ENCODE results near the gene KIAA0825. TPM values are rescaled to one million over a fixed set of nuclear protein-coding genes. Genes with fewer than 3 reads are reported as not detected.

The KIAA0825 gene
- total RNA-seq, 4 donors from 2014 or later: 1.8 to 3.4 (median 2.6) TPM

DNA sequence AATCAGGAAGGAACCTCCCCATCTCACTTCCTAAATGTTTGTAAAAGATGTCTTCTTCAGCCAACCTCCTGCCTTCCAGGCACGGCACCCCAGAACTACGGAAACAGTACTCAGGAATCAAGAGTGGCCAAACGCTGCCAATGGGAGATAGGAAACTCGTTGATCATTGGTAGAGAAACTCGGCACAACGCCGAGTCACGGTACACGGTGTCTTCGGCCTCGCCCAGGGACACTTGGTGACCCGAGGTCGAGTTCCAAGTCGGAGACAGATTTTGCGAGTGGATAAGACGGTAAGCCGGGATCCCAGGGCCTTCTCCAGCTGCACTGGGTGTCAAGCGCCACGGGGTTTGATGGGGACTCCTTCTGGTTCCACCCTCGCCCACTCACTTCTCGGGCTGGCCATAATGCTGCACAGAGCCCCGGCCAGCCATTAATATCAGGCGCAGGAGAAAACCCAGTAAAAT, 343 bp downstream of the KIAA0825 start:
- H3K36me3 ChIP-seq: no peaks in the 10 kb centered on the region
- DNase-seq: no peak
- peak overlapping the region; percentile 57 to 92 (median 86) for H3K27ac ChIP-seq
- H3K9me3 ChIP-seq: no peaks in the 10 kb centered on the region
- peaks cover 0 to 32% (median 12%) of the 10 kb centered on the region in 3 donors for H3K4me1 ChIP-seq
- 0 to 1% methylated on average over 2 to 16 of the region's 23 CpGs for WGBS, 2 donors
- peak overlapping the region; percentile 66 to 92 (median 82) for H3K4me3 ChIP-seq
- TF ChIP-seq, protein P1, sequence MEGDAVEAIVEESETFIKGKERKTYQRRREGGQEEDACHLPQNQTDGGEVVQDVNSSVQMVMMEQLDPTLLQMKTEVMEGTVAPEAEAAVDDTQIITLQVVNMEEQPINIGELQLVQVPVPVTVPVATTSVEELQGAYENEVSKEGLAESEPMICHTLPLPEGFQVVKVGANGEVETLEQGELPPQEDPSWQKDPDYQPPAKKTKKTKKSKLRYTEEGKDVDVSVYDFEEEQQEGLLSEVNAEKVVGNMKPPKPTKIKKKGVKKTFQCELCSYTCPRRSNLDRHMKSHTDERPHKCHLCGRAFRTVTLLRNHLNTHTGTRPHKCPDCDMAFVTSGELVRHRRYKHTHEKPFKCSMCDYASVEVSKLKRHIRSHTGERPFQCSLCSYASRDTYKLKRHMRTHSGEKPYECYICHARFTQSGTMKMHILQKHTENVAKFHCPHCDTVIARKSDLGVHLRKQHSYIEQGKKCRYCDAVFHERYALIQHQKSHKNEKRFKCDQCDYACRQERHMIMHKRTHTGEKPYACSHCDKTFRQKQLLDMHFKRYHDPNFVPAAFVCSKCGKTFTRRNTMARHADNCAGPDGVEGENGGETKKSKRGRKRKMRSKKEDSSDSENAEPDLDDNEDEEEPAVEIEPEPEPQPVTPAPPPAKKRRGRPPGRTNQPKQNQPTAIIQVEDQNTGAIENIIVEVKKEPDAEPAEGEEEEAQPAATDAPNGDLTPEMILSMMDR (IDR thresholded peaks at IDR 0.05): peak in 1 of 6 experiments; percentile 4
- no peak for TF ChIP-seq POLR2A (IDR thresholded peaks at IDR 0.05)
- H3K27me3 ChIP-seq: no peaks in the 10 kb centered on the region
- intact Hi-C loops (cut with DNase I): no loop called here

DNA sequence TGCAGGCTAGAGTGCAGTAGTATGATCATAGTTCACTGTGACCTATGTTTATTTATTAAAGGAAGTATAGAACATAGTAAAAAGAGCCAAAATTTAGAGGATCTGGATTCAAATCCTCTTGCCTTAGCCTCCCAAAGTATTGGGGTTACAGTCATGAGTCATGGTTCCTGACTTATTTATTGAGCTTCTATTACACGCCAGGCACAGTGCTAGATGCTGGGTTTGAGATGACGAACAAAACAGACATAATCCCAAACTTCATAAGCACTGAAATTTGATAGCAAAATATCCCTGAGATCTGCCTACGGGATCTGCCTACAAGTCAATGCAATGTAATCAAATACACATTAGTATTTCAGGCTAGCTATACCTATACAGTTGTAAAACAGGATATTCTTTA, 2.5 kb downstream of the KIAA0825 start:
- no peaks in the 10 kb centered on the region for H3K36me3 ChIP-seq
- 86% methylated on average over 3 of the region's 3 CpGs for WGBS, 2 donors
- no peak overlapping the region for H3K4me3 ChIP-seq
- intact Hi-C loops (cut with DNase I): no loop called here
- no peak overlapping the region for H3K27ac ChIP-seq
- no peak for TF ChIP-seq POLR2A (IDR thresholded peaks at IDR 0.05)
- TF ChIP-seq, protein P1 (IDR thresholded peaks at IDR 0.05): no peak
- H3K27me3 ChIP-seq: no peaks in the 10 kb centered on the region
- no peak for DNase-seq
- H3K4me1 ChIP-seq: peaks cover 0 to 32% (median 12%) of the 10 kb centered on the region in 3 donors
- H3K9me3 ChIP-seq: no peaks in the 10 kb centered on the region

DNA sequence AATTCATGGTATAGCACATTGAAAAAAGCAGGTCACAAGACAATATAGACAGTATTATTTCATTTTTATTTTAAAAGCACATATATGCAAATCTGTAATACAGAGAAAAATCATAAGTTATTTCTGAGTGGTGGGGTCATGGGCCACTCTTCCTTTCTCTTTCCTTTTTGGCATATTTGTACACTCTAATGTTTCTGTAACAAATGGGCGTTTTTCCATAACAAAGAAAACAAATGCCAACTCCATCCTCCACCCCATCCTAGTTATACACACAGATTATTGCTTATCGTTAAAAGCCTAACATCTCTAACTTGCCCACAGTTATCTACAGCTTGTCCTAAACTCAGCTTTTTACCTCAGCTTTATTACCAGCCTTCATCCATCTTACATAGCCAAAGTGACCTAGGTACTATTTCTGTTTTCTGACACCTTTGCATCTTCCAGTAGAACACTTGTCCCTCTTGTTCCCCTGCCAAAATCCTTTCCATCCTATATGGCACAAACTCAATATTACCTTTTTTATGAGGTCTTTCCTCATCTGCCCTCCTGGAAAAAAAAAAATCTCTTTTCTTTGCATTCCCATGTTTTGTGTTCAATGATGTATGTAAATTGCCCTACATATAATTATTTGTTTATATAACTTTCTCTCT, 4.1 kb downstream of the KIAA0825 start:
- WGBS, 2 donors: 84 to 85% methylated on average over 2 of the region's 2 CpGs
- TF ChIP-seq, protein P1 (IDR thresholded peaks at IDR 0.05): no peak
- Histone ChIP-seq H3K4me1 (peaks cover 0 to 22% (median 5%) of the 10 kb centered on the region in 3 donors), H3K9me3 (no peaks in the 10 kb centered on the region), H3K4me3 (no peak overlapping the region), H3K27ac (no peak overlapping the region), H3K27me3 (no peaks in the 10 kb centered on the region), H3K36me3 (no peaks in the 10 kb centered on the region)
- DNase-seq: no peak
- intact Hi-C loops (cut with DNase I): no loop called here

DNA sequence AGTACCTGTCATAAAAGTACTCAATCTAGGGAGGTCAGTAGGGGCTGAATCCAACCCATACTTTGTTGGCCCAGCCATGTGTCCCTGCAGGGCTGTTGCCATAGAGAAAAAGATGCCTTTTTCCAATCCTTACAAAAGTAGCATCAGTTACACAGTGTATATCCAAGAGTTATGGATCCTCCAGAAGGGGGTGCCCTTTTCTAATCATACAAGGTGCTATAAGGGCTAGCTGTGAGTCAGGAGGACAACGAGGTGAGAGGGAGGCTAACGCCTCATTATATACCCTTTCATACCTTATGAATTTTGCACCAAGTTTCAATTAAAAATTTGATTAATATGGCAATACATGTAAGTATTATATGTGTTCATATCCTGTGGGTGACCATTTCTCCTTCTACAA, 4.8 kb downstream of the KIAA0825 start:
- intact Hi-C loops (cut with DNase I): no loop called here
- no peak overlapping the region for H3K27ac ChIP-seq
- H3K36me3 ChIP-seq: no peaks in the 10 kb centered on the region
- DNase-seq: no peak
- peaks cover 0 to 18% (median 5%) of the 10 kb centered on the region in 3 donors for H3K4me1 ChIP-seq
- H3K4me3 ChIP-seq: no peak overlapping the region
- no peaks in the 10 kb centered on the region for H3K27me3 ChIP-seq
- TF ChIP-seq, protein P1 (IDR thresholded peaks at IDR 0.05): no peak
- no peak for TF ChIP-seq POLR2A (IDR thresholded peaks at IDR 0.05)
- no peaks in the 10 kb centered on the region for H3K9me3 ChIP-seq
- 56 to 75% methylated on average over 2 of the region's 2 CpGs for WGBS, 2 donors

DNA sequence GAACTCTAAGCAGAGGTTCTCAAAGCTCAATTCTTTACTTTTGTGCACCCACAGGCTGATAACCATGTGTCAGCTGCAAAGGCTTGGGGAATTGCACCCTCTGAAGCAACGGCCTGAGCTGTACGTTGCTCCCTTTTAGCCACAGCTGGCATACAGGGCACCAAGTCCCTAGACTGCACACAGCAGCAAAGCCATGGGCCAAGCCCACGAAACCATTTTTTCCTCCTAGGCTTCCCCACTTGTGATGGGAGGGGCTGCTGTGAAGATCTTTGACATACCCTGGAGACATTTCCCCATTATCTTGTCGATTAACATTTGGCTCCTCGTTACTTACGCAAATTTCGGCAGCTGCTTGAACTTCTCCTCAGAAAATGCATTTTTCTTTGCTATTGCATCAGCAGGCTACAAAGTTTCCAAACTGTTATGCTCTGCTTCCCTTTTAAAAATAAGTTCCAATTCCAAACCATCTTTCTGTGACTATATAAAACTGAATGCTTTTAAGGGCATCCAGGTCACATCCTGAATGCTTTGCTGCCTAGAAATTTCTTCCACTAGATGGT, 23.0 kb downstream of the KIAA0825 start:
- H3K27me3 ChIP-seq: no peaks in the 10 kb centered on the region
- DNase-seq: no peak
- H3K4me3 ChIP-seq: no peak overlapping the region
- TF ChIP-seq, protein P1 (IDR thresholded peaks at IDR 0.05): no peak
- TF ChIP-seq POLR2A (IDR thresholded peaks at IDR 0.05): no peak
- WGBS, 2 donors: 81 to 90% methylated on average over 7 of the region's 7 CpGs
- no peak overlapping the region for H3K27ac ChIP-seq
- H3K9me3 ChIP-seq: no peaks in the 10 kb centered on the region
- intact Hi-C loops (cut with DNase I): no loop called here
- H3K4me1 ChIP-seq: no peaks in the 10 kb centered on the region
- H3K36me3 ChIP-seq: no peaks in the 10 kb centered on the region

Data from esophagus squamous epithelium (tissue), 5 donors.